GM12873 (cell line): ENCODE measurements around the gene TSPAN32.

Source experiments
- CTCF ChIP-seq: IDR thresholded peaks from 2 replicates; pipeline ENCODE4 v1.5.1; 2012; ENCODE audit warnings: low read depth, mild to moderate bottlenecking, moderate library complexity, low read length, control low read depth; ENCODE audit not compliant: insufficient read depth; ENCODE audit errors: missing control alignments

The TSPAN32 gene

GRCh38 chr11:2304506-2305139 is 2.8 kb downstream of the TSPAN32 start:
- TF ChIP-seq CTCF, result no peak

- TF ChIP-seq CTCF, result peak; percentile 90
These were observed 3.4 kb downstream of the TSPAN32 start for GRCh38 chr11:2305140-2305778.

- no peak for TF ChIP-seq CTCF
These were observed 4.1 kb downstream of the TSPAN32 start for GRCh38 chr11:2305788-2306451.

- TF ChIP-seq CTCF, result no peak
These were observed 4.6 kb downstream of the TSPAN32 start for GRCh38 chr11:2306452-2306823.

GRCh38 chr11:2306877-2307500 is 5.2 kb downstream of the TSPAN32 start:
- TF ChIP-seq CTCF, result no peak

GRCh38 chr11:2307501-2308331 is 5.9 kb downstream of the TSPAN32 start:
- TF ChIP-seq CTCF, result no peak
